Measurements from ENCODE around the gene PPP2R3C.
A peak's percentile ranks its signal among the peaks of the same experiment; 100 is the strongest.
"Not testable (repeated sequence)": the region's sequence is repeated elsewhere in the genome, so short reads cannot be mapped to it uniquely, and the experiment has no call there.

The PPP2R3C gene

DNA sequence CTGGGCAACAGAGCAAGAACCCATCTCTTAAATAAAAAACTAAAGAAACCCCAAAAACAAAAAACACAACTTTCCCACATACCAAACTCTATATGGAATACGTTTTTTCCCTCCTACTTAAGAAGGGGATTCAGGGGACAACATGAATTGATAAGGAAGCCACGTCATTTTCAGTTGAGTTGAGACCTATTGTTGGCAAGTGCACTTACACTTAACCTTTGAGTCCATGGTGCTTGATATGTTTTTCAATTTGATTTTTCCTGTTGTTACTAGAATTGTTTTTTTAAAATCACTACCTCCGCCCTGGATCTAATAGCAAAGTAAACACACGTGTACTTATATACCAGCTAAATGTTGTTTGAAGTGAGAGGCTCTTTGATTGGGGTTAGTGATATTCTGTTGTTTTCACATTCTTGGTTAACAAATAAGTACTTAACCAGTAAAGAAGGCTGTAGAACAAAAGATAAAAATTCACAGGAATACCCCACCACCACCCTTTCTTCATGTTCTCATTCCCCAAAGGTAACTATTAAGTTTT lies 73.7 kb downstream of the PPP2R3C start:
- peak overlapping the region in 1 of 2 donors; percentile 42 for H3K4me3 ChIP-seq (ENCODE audit: low read depth in 1 of 2, low read length in 2 of 2)
- peaks cover 6% of the 10 kb centered on the region in 2 donors for H3K4me1 ChIP-seq (ENCODE audit: control insufficient read depth in 1 of 2, insufficient read depth in 2 of 2, low read length in 2 of 2)
- no peaks in the 10 kb centered on the region for H3K9me3 ChIP-seq (ENCODE audit: control insufficient read depth in 1 of 2, low read length in 2 of 2)
- peak overlapping the region; percentile 39 for H3K27ac ChIP-seq (ENCODE audit: low read length)
- H3K27me3 ChIP-seq (ENCODE audit: low read depth, low read length) = no peaks in the 10 kb centered on the region
- peaks cover 0 to 9% of the 10 kb centered on the region in 2 donors for H3K36me3 ChIP-seq (ENCODE audit: control insufficient read depth in 1 of 2, insufficient read depth in 2 of 2, low read length in 2 of 2)

DNA sequence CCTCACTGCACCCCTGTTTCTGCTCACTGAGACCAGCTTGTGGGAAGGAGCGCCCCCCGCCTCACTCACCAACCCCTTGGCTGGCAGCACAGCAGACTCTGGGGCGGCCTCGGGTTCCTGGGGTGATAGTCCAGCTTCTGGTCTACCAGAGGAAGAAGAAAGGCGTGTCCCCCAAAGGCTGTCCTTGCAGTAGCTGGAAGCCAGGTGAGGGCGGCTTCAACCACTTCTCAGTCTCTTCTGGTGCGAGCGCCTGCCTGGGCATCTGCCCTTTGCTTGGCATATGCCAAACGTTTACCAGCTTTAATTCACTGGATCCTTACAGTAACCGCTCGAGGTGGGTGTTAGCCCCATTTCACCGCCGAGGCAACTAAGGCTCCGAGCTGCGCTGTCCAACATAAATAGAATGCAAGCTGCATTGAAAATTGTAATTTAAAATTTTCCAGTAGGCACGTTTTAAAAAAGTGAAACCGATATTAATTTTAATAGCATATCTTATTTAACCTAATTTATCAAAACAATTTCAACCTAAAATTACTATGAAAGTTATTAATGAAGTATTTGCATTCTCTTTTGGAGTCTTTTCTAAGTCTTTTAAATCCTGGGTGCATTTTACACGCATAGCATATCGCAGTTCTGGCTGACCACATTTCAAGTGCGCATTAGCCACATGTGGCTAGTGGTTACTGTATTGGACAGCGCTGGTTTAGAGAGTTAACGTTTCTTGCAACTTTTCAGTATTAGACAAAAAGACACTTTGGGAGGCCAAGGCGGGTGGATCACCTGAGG lies 74.8 kb downstream of the PPP2R3C start:
- Histone ChIP-seq H3K4me3 (ENCODE audit: low read depth in 1 of 2, low read length in 2 of 2) (peak overlapping the region; percentile 86 to 89), H3K4me1 (ENCODE audit: control insufficient read depth in 1 of 2, insufficient read depth in 2 of 2, low read length in 2 of 2) (peaks cover 6% of the 10 kb centered on the region in 2 donors), H3K9me3 (ENCODE audit: control insufficient read depth in 1 of 2, low read length in 2 of 2) (no peaks in the 10 kb centered on the region), H3K36me3 (ENCODE audit: control insufficient read depth in 1 of 2, insufficient read depth in 2 of 2, low read length in 2 of 2) (peaks cover 0 to 9% of the 10 kb centered on the region in 2 donors), H3K27me3 (ENCODE audit: low read depth, low read length) (no peaks in the 10 kb centered on the region), H3K27ac (ENCODE audit: low read length) (peak overlapping the region; percentile 92)

DNA sequence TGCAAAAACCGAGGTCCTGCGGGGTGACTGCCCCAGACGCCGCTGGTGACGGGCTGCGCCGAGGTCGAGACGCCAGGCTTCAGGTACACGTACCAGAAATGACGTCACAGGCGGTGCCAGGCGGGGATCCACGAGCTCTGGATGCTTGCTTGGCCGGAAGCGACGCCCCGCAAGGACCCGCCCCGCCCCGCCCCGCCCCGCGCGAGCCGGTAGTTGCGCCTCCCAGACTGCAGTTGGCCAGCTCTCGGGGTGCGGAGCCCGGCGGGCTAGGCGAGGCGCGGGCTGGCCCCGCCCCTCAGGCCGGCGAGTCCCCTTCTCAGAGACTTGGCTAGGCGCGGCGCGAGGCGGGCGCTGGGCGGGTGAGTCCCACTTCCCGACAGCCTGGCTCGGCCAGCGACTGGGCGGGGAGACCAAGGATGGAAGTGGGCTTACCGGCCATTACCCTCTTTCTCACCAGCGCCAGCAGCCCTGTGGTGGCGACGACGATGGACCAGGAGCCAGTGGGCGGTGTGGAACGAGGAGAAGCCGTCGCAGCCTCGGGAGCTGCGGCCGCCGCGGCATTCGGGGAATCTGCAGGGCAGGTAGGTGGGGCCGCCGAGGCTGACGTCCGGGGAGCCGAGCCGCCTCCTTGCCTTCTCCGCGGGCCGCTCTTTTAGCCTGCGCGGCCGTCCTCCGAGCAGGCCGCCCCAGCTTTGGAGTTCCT lies 75.6 kb downstream of the PPP2R3C start, which contains the start of gene FAM177A1:
FAM177A1 (plus strand) TSS at position 225 of the 703 bp plus-strand sequence; CDS start at position 417, 192 bp downstream.
- H3K27me3 ChIP-seq (ENCODE audit: low read depth, low read length) = no peaks in the 10 kb centered on the region
- peak within 1 kb of the TSS; percentile 100 for H3K27ac ChIP-seq (ENCODE audit: low read length)
- peaks cover 6% of the 10 kb centered on the region in 2 donors for H3K4me1 ChIP-seq (ENCODE audit: control insufficient read depth in 1 of 2, insufficient read depth in 2 of 2, low read length in 2 of 2)
- H3K36me3 ChIP-seq (ENCODE audit: control insufficient read depth in 1 of 2, insufficient read depth in 2 of 2, low read length in 2 of 2) = peaks cover 0 to 5% of the 10 kb centered on the region in 2 donors
- no peaks in the 10 kb centered on the region for H3K9me3 ChIP-seq (ENCODE audit: control insufficient read depth in 1 of 2, low read length in 2 of 2)
- H3K4me3 ChIP-seq (ENCODE audit: low read depth in 1 of 2, low read length in 2 of 2) = peak within 1 kb of the TSS; percentile 89 to 94

DNA sequence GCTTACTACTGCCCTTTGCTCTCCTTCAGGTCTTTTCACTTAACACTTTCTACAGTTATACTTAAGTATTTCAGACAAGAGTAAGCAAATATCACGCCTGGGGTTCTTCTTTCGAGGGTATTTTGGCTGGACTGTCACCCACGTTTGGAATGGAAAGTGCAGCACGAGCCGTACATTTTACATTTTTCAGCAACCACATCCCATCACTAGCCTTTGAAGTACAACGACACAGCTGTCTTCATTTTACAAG lies 76.1 kb downstream of the PPP2R3C start:
- peaks cover 0 to 5% of the 10 kb centered on the region in 2 donors for H3K36me3 ChIP-seq (ENCODE audit: control insufficient read depth in 1 of 2, insufficient read depth in 2 of 2, low read length in 2 of 2)
- peak overlapping the region; percentile 100 for H3K27ac ChIP-seq (ENCODE audit: low read length)
- peak overlapping the region; percentile 89 to 94 for H3K4me3 ChIP-seq (ENCODE audit: low read depth in 1 of 2, low read length in 2 of 2)
- H3K4me1 ChIP-seq (ENCODE audit: control insufficient read depth in 1 of 2, insufficient read depth in 2 of 2, low read length in 2 of 2) = peaks cover 6% of the 10 kb centered on the region in 2 donors
- H3K9me3 ChIP-seq (ENCODE audit: control insufficient read depth in 1 of 2, low read length in 2 of 2) = no peaks in the 10 kb centered on the region
- H3K27me3 ChIP-seq (ENCODE audit: low read depth, low read length) = no peaks in the 10 kb centered on the region

DNA sequence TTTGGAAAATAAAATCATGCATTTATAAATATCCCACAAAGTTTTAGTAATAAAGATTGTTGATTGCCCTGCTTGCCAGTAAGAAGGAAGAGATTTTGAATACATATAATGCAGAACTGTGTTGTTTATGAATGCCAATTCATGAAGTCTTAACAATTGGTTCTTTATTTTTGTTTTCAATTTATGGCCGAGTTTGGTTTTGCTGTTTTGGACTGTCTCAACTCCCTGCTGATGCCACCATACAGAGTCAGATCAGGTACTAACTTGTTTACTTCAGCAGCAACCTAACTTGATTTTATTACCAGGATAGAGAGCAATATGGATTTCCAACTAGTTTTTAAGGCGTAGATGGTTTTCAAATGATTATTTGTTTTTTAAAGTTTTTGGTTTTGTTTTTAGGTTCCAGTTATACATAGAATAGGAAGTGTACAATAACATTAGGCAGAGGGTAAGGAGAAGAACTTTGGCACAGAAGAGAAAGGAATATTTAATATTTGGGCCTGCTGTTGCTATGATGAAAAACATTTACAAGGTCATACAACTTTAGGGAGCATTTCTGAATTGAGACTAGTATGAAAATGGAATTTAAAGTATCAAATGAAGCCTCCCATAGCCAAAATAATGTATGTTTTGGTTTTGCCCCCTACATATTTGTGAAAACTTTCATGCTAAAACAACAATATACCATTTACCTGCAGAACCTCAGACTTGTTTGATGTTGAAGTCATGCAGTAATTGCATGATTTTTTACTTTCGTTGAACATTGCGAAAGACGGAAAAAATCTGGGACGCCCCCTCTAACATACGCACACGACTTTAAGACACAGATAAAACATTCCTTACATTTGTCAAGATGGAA lies 76.6 kb downstream of the PPP2R3C start:
- Histone ChIP-seq H3K27me3 (ENCODE audit: low read depth, low read length) (no peaks in the 10 kb centered on the region), H3K4me1 (ENCODE audit: control insufficient read depth in 1 of 2, insufficient read depth in 2 of 2, low read length in 2 of 2) (peaks cover 6% of the 10 kb centered on the region in 2 donors), H3K27ac (ENCODE audit: low read length) (peak overlapping the region; percentile 100)

DNA sequence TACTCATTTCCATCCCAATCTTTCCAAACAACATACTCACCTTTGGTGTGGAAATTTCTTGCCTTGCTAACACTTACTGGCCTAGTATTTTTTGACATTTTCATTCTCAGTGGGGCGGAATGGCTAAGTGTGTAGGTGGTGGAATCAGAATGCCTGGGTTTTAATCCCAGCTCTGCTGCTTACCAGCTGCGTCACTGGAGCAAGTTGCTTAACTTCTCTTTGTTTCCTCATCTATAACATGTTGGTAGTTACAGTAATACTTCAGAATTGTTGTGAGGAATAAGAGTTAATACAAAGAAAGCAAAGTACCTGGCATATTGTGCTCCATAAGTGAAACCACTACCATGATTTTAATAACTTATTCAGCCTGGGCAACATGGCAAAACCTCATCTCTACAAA lies 78.7 kb downstream of the PPP2R3C start:
- Histone ChIP-seq H3K27me3 (ENCODE audit: low read depth, low read length) (no peaks in the 10 kb centered on the region), H3K4me1 (ENCODE audit: control insufficient read depth in 1 of 2, insufficient read depth in 2 of 2, low read length in 2 of 2) (peaks cover 6% of the 10 kb centered on the region in 2 donors), H3K36me3 (ENCODE audit: control insufficient read depth in 1 of 2, insufficient read depth in 2 of 2, low read length in 2 of 2) (peaks cover 0 to 5% of the 10 kb centered on the region in 2 donors), H3K4me3 (ENCODE audit: low read depth in 1 of 2, low read length in 2 of 2) (no peak overlapping the region), H3K27ac (ENCODE audit: low read length) (no peak overlapping the region), H3K9me3 (ENCODE audit: control insufficient read depth in 1 of 2, low read length in 2 of 2) (no peaks in the 10 kb centered on the region)

More for the DNA sequence above, 76.6 kb downstream of the PPP2R3C start:
- peaks cover 0 to 5% of the 10 kb centered on the region in 2 donors for H3K36me3 ChIP-seq (ENCODE audit: control insufficient read depth in 1 of 2, insufficient read depth in 2 of 2, low read length in 2 of 2)
- H3K9me3 ChIP-seq (ENCODE audit: control insufficient read depth in 1 of 2, low read length in 2 of 2) = no peaks in the 10 kb centered on the region
- peak overlapping the region; percentile 89 to 94 for H3K4me3 ChIP-seq (ENCODE audit: low read depth in 1 of 2, low read length in 2 of 2)

DNA sequence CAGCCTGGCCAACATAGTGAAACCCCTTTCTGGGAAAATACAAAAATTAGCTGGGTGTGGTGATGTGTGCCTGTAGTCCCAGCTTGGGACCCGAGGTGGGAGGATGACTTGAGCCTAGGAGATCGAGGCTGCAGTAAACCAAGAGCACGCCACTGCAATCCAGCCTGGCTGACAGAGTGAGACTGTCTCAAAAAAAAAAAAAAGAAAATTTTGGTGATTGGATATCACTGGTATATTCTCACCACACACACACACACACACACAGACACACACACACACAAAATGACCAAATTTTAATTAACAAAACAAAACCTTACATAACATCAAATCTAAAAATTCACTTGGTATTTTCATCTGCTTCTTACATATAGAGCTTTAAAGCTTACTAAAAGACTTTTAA lies 79.2 kb downstream of the PPP2R3C start:
- Histone ChIP-seq H3K4me1 (ENCODE audit: control insufficient read depth in 1 of 2, insufficient read depth in 2 of 2, low read length in 2 of 2) (peaks cover 6% of the 10 kb centered on the region in 2 donors), H3K4me3 (ENCODE audit: low read depth in 1 of 2, low read length in 2 of 2) (no peak overlapping the region), H3K9me3 (ENCODE audit: control insufficient read depth in 1 of 2, low read length in 2 of 2) (no peaks in the 10 kb centered on the region), H3K27me3 (ENCODE audit: low read depth, low read length) (no peaks in the 10 kb centered on the region), H3K36me3 (ENCODE audit: control insufficient read depth in 1 of 2, insufficient read depth in 2 of 2, low read length in 2 of 2) (peaks cover 0 to 5% of the 10 kb centered on the region in 2 donors), H3K27ac (ENCODE audit: low read length) (no peak overlapping the region)

DNA sequence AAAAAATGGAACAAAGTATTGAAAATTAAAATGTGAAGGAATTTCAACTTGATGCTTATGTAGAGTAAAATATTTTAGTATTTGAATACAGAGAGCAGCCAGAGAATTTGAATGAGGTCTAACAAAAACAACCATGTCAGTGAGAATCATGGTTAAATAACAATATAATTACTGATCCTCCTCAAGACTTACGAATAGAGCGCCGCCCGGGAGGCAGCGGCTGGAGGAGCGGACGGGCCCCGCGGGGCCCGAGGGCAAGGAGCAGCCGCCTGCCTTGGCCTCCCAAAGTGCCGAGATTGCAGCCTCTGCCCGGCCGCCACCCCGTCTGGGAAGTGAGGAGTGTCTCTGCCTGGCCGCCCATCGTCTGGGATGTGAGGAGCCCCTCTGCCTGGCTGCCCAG lies 83.5 kb downstream of the PPP2R3C start:
- peaks cover 0 to 13% of the 10 kb centered on the region in 2 donors for H3K36me3 ChIP-seq (ENCODE audit: control insufficient read depth in 1 of 2, insufficient read depth in 2 of 2, low read length in 2 of 2)
- not testable (repeated sequence) for H3K4me3 ChIP-seq (ENCODE audit: low read depth in 1 of 2, low read length in 2 of 2); H3K27me3 ChIP-seq (ENCODE audit: low read depth, low read length); H3K4me1 ChIP-seq (ENCODE audit: control insufficient read depth in 1 of 2, insufficient read depth in 2 of 2, low read length in 2 of 2); H3K27ac ChIP-seq (ENCODE audit: low read length); H3K9me3 ChIP-seq (ENCODE audit: control insufficient read depth in 1 of 2, low read length in 2 of 2)

Data from muscle layer of duodenum (tissue), 2 donors.